Spleen (tissue), 11 donors: Measurements from ENCODE around the gene CMTM4. TPM values are rescaled to one million over a fixed set of nuclear protein-coding genes. Genes with fewer than 3 reads are reported as not detected.
A peak's percentile ranks its signal among the peaks of the same experiment; 100 is the strongest.
"Not testable (repeated sequence)": the region's sequence is repeated elsewhere in the genome, so short reads cannot be mapped to it uniquely, and the experiment has no call there.

Source experiments
- DNase-seq: peaks from one replicate; pipeline ENCODE4 v3.0.0-alpha.2; 2020
- H3K27ac ChIP-seq, 8 donors: fragments of 200-600 bp; sonication (generic) in 7 of 8; 1 replicate in 4 of 8; 2 replicates in 4 of 8; pipeline versions ENCODE4 v1.5.0 to v1.8.0; 2016 to 2021; ENCODE audit warnings: inconsistent platforms in 4 of 8, mild to moderate bottlenecking in 4 of 8, moderate library complexity in 1 of 8
- H3K27me3 ChIP-seq, 7 donors: fragments of 200-600 bp; sonication (generic) in 6 of 7; replicated peaks in 1 of 7; 1 replicate in 4 of 7; 2 replicates in 3 of 7; pipeline versions ENCODE4 v1.5.0 to v1.8.0; 2016 to 2021; ENCODE audit warnings: inconsistent platforms in 3 of 7, mild to moderate bottlenecking in 1 of 7
- H3K36me3 ChIP-seq, 6 donors: fragments of 200-600 bp; sonication (generic) in 5 of 6; 1 replicate in 4 of 6; 2 replicates in 2 of 6; pipeline versions ENCODE4 v1.5.0 to v1.8.0; 2016 to 2021; ENCODE audit warnings: inconsistent platforms in 2 of 6
- H3K4me1 ChIP-seq, 6 donors: fragments of 200-600 bp; sonication (generic) in 5 of 6; 1 replicate in 3 of 6; 2 replicates in 3 of 6; pipeline versions ENCODE4 v1.5.0 to v1.8.0; 2016 to 2021; ENCODE audit warnings: inconsistent platforms in 3 of 6
- H3K4me3 ChIP-seq, 8 donors: fragments of 200-600 bp; sonication (generic) in 7 of 8; 1 replicate in 4 of 8; 2 replicates in 4 of 8; pipeline versions ENCODE4 v1.5.0 to v1.8.0; 2016 to 2021; ENCODE audit warnings: inconsistent platforms in 4 of 8, mild to moderate bottlenecking in 4 of 8, moderate library complexity in 2 of 8
- H3K9me3 ChIP-seq, 8 donors: fragments of 200-600 bp; sonication (generic) in 7 of 8; 1 replicate in 4 of 8; 2 replicates in 4 of 8; pipeline versions ENCODE4 v1.5.0 to v1.8.0; 2016 to 2021; ENCODE audit warnings: inconsistent platforms in 4 of 8
- CTCF ChIP-seq, 11 experiments: fragments of 200-600 bp in 7 of 11; fragments of 450-650 bp in 4 of 11; sonication (generic) in 4 of 11; IDR thresholded peaks in 8 of 11; conservative IDR thresholded peaks in 3 of 11; 1 replicate in 7 of 11; 2 replicates in 4 of 11; pipeline versions ENCODE4 v1.4.0 to v1.8.0; 2016 to 2021; ENCODE audit warnings: antibody characterized with exemption in 11 of 11, inconsistent platforms in 4 of 11, mild to moderate bottlenecking in 1 of 11
- POLR2A ChIP-seq, 3 donors: fragments of 450-650 bp; IDR thresholded peaks; one replicate each; pipeline ENCODE4 v1.5.1; 2017; ENCODE audit warnings: antibody characterized with exemption in 3 of 3, mild to moderate bottlenecking in 1 of 3
- POLR2AphosphoS5 ChIP-seq, 3 donors: sonication (generic); formaldehyde crosslinking; IDR thresholded peaks; one replicate each; pipeline ENCODE4 v1.5.1; 2017; ENCODE audit warnings: antibody characterized with exemption in 3 of 3
- WGBS, 5 donors: extraction: QIAGEN DNeasy Blood & Tissue Kit in 3 of 5; methylation state at CpG; one replicate each; pipeline versions ENCODE4 v1.1.5 to v1.1.7; 2013 to 2018; 5-methylcytosine and 5-hydroxymethylcytosine counted together
- intact Hi-C: fragments of 100-400 bp; cut with DNase I; formaldehyde crosslinking; loops from one replicate; pipeline ENCODE4 v1.15.0; 2023; ENCODE audit warnings: low total_unique reads
- polyA plus RNA-seq, 3 donors: library from polyadenylated mRNA; stranded (reverse); fragments of 200-250 nt; gene quantifications; one replicate each; pipeline ENCODE4 v1.2.1, GENCODE V29; 2013
- total RNA-seq, 7 donors: library from RNA; depleted of rRNA in 3 of 7; stranded (reverse); fragments of >200 nt in 3 of 7; fragmentation: NEBNext Ultra II Directional in 4 of 7; extraction: Animal tissue kit (Norgen Biotek cat#: 25700) in 4 of 7; gene quantifications; one replicate each; pipeline versions ENCODE4 v1.1.0 to v1.2.1, GENCODE V29; 2016 to 2021
- donor health status: healthy with polysubstance abuse.
- donor health status: DM: no; HTN: no; CAD: no; lungs with moderate emphysema.
- donor health status: DM: no; HTN: no; CAD: no.
- donor health status: Bipolar disorder and iron deficiency.
- donor health status: healthy.
- donor health status: DM: no; HTN: no; CAD: no.
- donor health status: DM: yes; HTN: yes; CAD: no.

CMTM4 gene
- total and polyA plus RNA-seq, 10 donors: 0.70 to 10.2 (median 5.7) TPM

GRCh38 chr16:66612422-66612821 lies 84.1 kb downstream of the CMTM4 start:
- Histone ChIP-seq H3K9me3 (no peaks in the 10 kb centered on the region), H3K4me1 (peaks cover 12 to 20% (median 16%) of the 10 kb centered on the region in 6 donors), H3K4me3 (no peak overlapping the region), H3K27me3 (no peaks in the 10 kb centered on the region), H3K36me3 (peaks cover 0 to 64% (median 50%) of the 10 kb centered on the region in 6 donors), H3K27ac (no peak overlapping the region)
- intact Hi-C loops: no loop called here
- WGBS, 5 donors: 87 to 96% (median 90%) methylated on average over 11 to 14 of the region's 14 CpGs
- DNase-seq: peak; percentile 68
- TF ChIP-seq POLR2A (IDR thresholded peaks at IDR 0.05): no peak
- TF ChIP-seq CTCF (IDR thresholded peaks at IDR 0.05 in 8 of 11, conservative IDR thresholded peaks at IDR 0.05 in 3 of 11): no peak
- TF ChIP-seq POLR2AphosphoS5 (IDR thresholded peaks at IDR 0.05): peak in 1 of 3 donors; percentile 19

- H3K27me3 ChIP-seq, intact Hi-C loops, H3K4me3 ChIP-seq, H3K9me3 ChIP-seq, H3K27ac ChIP-seq: not testable (repeated sequence)
- Histone ChIP-seq H3K4me1 (peaks cover 16 to 26% (median 21%) of the 10 kb centered on the region in 6 donors), H3K36me3 (peaks cover 0 to 64% (median 50%) of the 10 kb centered on the region in 6 donors)
- WGBS, 5 donors: 89 to 95% (median 93%) methylated on average over 6 to 8 of the region's 8 CpGs
- DNase-seq: peak; percentile 51
Measured at GRCh38 chr16:66611911-66612310, 84.6 kb downstream of the CMTM4 start.

- no peak overlapping the region for H3K4me3 ChIP-seq
- 89 to 95% (median 93%) methylated on average over 14 of the region's 14 CpGs for WGBS, 5 donors
- no peaks in the 10 kb centered on the region for H3K9me3 ChIP-seq
- DNase-seq: peak; percentile 72
- H3K27ac ChIP-seq: no peak overlapping the region
- intact Hi-C loops: no loop called here
- H3K27me3 ChIP-seq: peaks cover 0 to 7% (median 0%) of the 10 kb centered on the region in 7 donors
- peaks cover 0 to 64% (median 50%) of the 10 kb centered on the region in 6 donors for H3K36me3 ChIP-seq
- peaks cover 32 to 42% (median 38%) of the 10 kb centered on the region in 6 donors for H3K4me1 ChIP-seq
- TF ChIP-seq POLR2AphosphoS5 (IDR thresholded peaks at IDR 0.05) (no peak), POLR2A (IDR thresholded peaks at IDR 0.05) (no peak), CTCF (IDR thresholded peaks at IDR 0.05 in 8 of 11, conservative IDR thresholded peaks at IDR 0.05 in 3 of 11) (no peak)
Measured at GRCh38 chr16:66610111-66610820, 86.3 kb downstream of the CMTM4 start.

GRCh38 chr16:66609139-66609510 lies 87.4 kb downstream of the CMTM4 start:
- peak overlapping the region in 1 of 8 donors; percentile 45 for H3K27ac ChIP-seq
- H3K9me3 ChIP-seq: no peaks in the 10 kb centered on the region
- H3K36me3 ChIP-seq: peaks cover 0 to 55% (median 46%) of the 10 kb centered on the region in 6 donors
- no peak overlapping the region for H3K4me3 ChIP-seq
- TF ChIP-seq POLR2AphosphoS5 (IDR thresholded peaks at IDR 0.05) (no peak), CTCF (IDR thresholded peaks at IDR 0.05 in 8 of 11, conservative IDR thresholded peaks at IDR 0.05 in 3 of 11) (no peak), POLR2A (IDR thresholded peaks at IDR 0.05) (no peak)
- H3K27me3 ChIP-seq: peaks cover 0 to 14% (median 0%) of the 10 kb centered on the region in 7 donors
- WGBS, 5 donors: 89 to 92% (median 91%) methylated on average over 10 to 12 of the region's 12 CpGs
- intact Hi-C loops: no loop called here
- peaks cover 32 to 51% (median 45%) of the 10 kb centered on the region in 6 donors for H3K4me1 ChIP-seq
- DNase-seq: no peak
